GM21515 (cell line): ENCODE data around the gene KLHDC10.
"Not testable (repeated sequence)": the region's sequence is repeated elsewhere in the genome, so short reads cannot be mapped to it uniquely, and the experiment has no call there.

Experiments used
- ATAC-seq: cut with Tn5 transposase; IDR thresholded peaks from one replicate; pipeline ENCODE4 v1.9.1; 2021; ENCODE audit not compliant: unreplicated experiment

KLHDC10 gene

GRCh38 chr7:130154501-130155317, 84.4 kb downstream of the KLHDC10 start:
- ATAC-seq, result no peak

GRCh38 chr7:130156140-130156539, 85.8 kb downstream of the KLHDC10 start:
- no peak for ATAC-seq

GRCh38 chr7:130157700-130158099, 87.4 kb downstream of the KLHDC10 start:
- no peak for ATAC-seq

GRCh38 chr7:130160023-130160422, 89.7 kb downstream of the KLHDC10 start:
- ATAC-seq, result no peak

- ATAC-seq, result no peak
Measured at GRCh38 chr7:130160455-130160854, 90.1 kb downstream of the KLHDC10 start.

DNA sequence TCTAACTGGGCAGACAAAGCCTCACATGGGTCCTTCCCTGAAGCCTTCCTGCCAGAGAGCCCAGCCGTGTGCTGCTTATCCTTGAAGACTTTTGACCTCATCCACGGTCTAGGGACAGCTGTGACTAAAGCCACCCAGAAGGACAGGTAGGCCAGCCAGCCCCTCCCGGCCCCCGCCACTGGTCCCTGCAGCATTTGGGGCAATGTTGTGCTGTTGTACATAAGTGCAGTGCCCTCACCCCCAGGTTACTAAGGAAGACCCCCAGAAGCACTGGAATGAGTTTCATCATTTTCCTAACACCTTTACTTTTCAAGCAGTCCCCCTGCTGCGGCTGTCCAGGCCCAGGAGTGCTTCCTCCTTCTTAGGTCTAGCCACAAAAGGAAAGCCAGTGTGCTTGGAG, 91.9 kb downstream of the KLHDC10 start:
- ATAC-seq, result no peak

- ATAC-seq, result no peak
Measured at GRCh38 chr7:130174237-130174959, 104.1 kb downstream of the KLHDC10 start.

GRCh38 chr7:130178251-130178650, 107.9 kb downstream of the KLHDC10 start:
- no peak for ATAC-seq

DNA sequence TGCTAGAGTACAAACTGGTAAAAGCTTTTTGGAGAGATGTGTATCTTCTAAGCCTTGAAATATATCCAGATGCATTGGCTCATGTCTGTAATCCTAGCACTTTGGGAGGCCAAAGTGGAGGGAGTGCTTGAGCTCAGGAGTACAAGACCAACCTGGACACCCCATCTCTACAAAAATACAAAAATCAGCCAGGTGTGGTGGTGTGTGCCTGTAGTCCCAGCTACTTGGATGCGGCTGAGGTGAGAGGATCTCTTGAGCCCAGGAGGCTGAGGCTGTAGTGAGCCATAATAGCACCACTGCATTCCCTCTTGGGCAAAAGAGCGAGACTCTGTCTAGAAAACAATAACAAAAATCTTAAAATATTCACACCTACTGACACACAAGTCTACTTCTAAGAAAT, 109.3 kb downstream of the KLHDC10 start:
- ATAC-seq, result no peak

- no peak for ATAC-seq
Measured at GRCh38 chr7:130180571-130181262, 110.4 kb downstream of the KLHDC10 start.

DNA sequence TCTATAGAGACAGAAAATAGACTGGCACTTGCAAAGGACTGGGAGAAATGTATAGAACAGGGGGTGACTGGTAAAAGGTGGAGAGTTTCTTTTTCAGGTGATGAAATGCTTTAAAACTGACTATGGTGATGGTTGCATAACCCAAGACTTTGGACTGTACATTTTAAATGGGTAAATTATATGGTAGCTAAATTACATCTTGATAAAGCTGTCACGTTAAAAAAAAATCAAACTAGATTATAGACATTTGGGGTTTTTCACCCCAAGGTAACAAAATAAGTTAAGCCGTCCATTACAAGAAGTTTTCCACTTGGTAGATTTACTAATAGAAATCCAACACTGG, 110.9 kb downstream of the KLHDC10 start:
- no peak for ATAC-seq

DNA sequence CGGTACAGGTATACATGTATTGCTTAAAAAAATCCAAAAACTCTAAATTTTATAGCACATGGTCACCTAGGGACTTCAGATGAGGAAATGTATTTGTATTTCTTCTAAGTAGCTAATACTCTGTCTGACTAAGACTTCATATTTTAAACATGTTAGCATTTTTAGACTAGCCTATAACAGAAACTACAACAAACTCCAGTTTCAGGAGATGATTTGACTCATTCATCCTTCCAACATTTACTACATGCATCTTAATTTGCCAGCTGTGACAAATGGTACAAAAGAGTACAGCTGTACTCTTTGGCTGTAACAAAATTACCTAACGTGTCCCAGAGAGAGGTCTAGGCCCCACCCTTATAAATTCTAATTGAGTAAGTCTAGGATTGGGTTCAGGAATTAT, 112.7 kb downstream of the KLHDC10 start:
- ATAC-seq, result peak; percentile 63

DNA sequence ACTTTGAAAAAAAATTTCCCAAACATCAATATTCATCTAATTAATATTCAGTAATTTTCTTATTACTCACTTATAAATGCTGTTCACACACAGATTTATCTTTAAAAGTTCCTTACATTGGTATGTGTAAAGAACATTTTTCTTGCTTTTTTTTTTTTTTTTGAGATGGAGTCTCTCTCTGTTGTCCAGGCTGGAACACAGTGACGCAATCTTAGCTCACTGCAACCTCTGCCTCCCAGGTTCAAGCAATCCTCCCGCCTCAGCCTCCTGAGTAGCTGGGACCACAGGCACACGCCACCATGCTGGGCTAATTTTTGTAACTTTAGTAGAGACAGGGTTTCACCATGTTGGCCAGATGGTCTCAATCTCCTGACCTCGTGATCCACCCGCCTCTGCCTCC, 114.0 kb downstream of the KLHDC10 start:
- not testable (repeated sequence) for ATAC-seq
